Measurements from ENCODE around the gene DNAJB13. TPM values are rescaled to one million over a fixed set of nuclear protein-coding genes. Genes with fewer than 3 reads are reported as not detected.

Gene DNAJB13
- total RNA-seq, 1 donor from 2014 or later: 0.29 TPM

DNA sequence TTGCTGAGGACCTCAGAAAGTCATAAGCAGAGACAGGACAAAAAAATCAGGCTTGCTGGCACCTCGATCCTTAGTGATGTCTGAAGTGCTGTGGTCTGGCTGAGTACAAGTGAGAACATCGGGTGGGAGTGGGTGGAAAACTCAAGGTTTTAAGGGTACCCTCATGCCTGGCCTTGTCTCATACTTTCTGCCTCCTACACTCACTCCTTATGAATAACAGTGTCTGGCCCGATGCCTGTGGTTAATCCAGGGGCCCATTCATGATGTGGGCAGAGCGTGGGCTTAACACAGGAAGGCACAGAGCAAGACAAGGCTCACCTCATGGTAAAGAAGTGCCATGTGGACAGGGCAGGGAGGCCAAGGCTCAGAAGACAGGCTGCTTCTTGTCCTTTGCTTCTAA, 69.0 kb downstream of the DNAJB13 start:
- intact Hi-C loops (cut with micrococcal nuclease): loop anchor here (1.0 to 5.0 kb wide), 7 partner anchors 9 to 67 kb away; no protein-coding TSS in a partner anchor
- Mint-ChIP-seq H3K27ac (no peak overlapping the region), H3K4me3 (no peak overlapping the region), H3K4me1 (ENCODE audit: low read depth) (peaks cover 55% of the 10 kb centered on the region), H3K36me3 (ENCODE audit: low read depth) (peaks cover 38% of the 10 kb centered on the region), H3K27me3 (ENCODE audit: insufficient read depth) (no peaks in the 10 kb centered on the region), H3K9me3 (no peaks in the 10 kb centered on the region)
- no peak for DNase-seq (ENCODE audit: low spot score)

Other genes starting within 250 kb of the DNAJB13 start
- gene RAB6A, start 190.0 kb upstream of the DNAJB13 start, total RNA-seq: 81.9 and 88.0 TPM in 2 replicates
- 55.0 and 56.3 TPM in 2 replicates for gene MRPL48, start 163.2 kb upstream of the DNAJB13 start, total RNA-seq
- 99.1 and 102 TPM in 2 replicates for gene COA4, start 74.2 kb upstream of the DNAJB13 start, total RNA-seq
- gene PAAF1, start 74.0 kb upstream of the DNAJB13 start, total RNA-seq: 22.4 and 25.0 TPM in 2 replicates
- gene UCP2, start 31.8 kb downstream of the DNAJB13 start, total RNA-seq: 821 and 858 TPM in 2 replicates
- gene UCP3, start 58.1 kb downstream of the DNAJB13 start, total RNA-seq: 4.1 and 4.8 TPM in 2 replicates
- gene C2CD3, start 220.0 kb downstream of the DNAJB13 start, total RNA-seq: 46.5 and 49.5 TPM in 2 replicates
- gene PPME1, start 220.3 kb downstream of the DNAJB13 start, total RNA-seq: 64.8 and 68.1 TPM in 2 replicates